HepG2 (cell line): ENCODE results near the gene ZNF75A. TPM values are rescaled to one million over a fixed set of nuclear protein-coding genes. Genes with fewer than 3 reads are reported as not detected.

Source experiments
- ARNT2 ChIP-seq: sonication (generic); formaldehyde crosslinking; IDR thresholded peaks from 2 replicates; pipeline ENCODE4 v1.8.0; 2022; ENCODE audit warnings: mild to moderate bottlenecking, low read depth, missing genetic modification reagents, moderate library complexity
- ATF4 ChIP-seq, 2 experiments: fragments of 450-650 bp in 1 of 2; sonication (generic) in 1 of 2; formaldehyde crosslinking; IDR thresholded peaks; 2 replicates each; pipeline versions ENCODE4 v1.5.0 to v1.8.0; 2020 to 2022; ENCODE audit warnings: mild to moderate bottlenecking in 1 of 2, missing genetic modification reagents in 1 of 2
- BCL6 ChIP-seq: IDR thresholded peaks from 2 replicates; pipeline ENCODE4 v1.6.1; 2016; ENCODE audit warnings: missing genetic modification reagents, missing compliant biosample characterization
- DNMT1 ChIP-seq: sonication (generic); formaldehyde crosslinking; IDR thresholded peaks from 2 replicates; pipeline ENCODE4 v1.5.1; 2020; ENCODE audit warnings: mild to moderate bottlenecking, missing genetic modification reagents
- FOXO4 ChIP-seq: sonication (generic); formaldehyde crosslinking; conservative IDR thresholded peaks from 2 replicates; pipeline ENCODE4 v1.8.1; 2023; ENCODE audit warnings: missing genetic modification reagents
- HMG20B ChIP-seq: conservative IDR thresholded peaks from 2 replicates; pipeline ENCODE4 v1.6.1; 2016; ENCODE audit warnings: missing genetic modification reagents, missing compliant biosample characterization
- KLF12 ChIP-seq: sonication (generic); formaldehyde crosslinking; IDR thresholded peaks from 2 replicates; pipeline ENCODE4 v1.4.0; 2020; ENCODE audit warnings: missing genetic modification reagents, borderline replicate concordance
- KLF9 ChIP-seq: IDR thresholded peaks from 2 replicates; pipeline ENCODE4 v1.6.1; 2016; ENCODE audit warnings: low read depth
- MLX ChIP-seq: IDR thresholded peaks from 2 replicates; pipeline ENCODE4 v1.6.1; 2016
- MXD4 ChIP-seq: IDR thresholded peaks from 2 replicates; pipeline ENCODE4 v1.6.1; 2016; ENCODE audit warnings: mild to moderate bottlenecking, missing biosample characterization, missing genetic modification reagents
- NAIF1 ChIP-seq: sonication (generic); formaldehyde crosslinking; IDR thresholded peaks from 2 replicates; pipeline ENCODE4 v1.5.0; 2020; ENCODE audit warnings: mild to moderate bottlenecking, missing genetic modification reagents, borderline replicate concordance
- NR2F1 ChIP-seq, 2 experiments: fragments of 450-650 bp in 1 of 2; formaldehyde crosslinking in 1 of 2; IDR thresholded peaks; 2 replicates each; pipeline versions ENCODE4 v1.5.0 to v1.6.1; 2016 to 2020; ENCODE audit warnings: mild to moderate bottlenecking in 1 of 2, missing compliant biosample characterization in 1 of 2, missing genetic modification reagents in 1 of 2, moderate library complexity in 1 of 2
- PRPF4 ChIP-seq: fragments of 200-400 bp; formaldehyde crosslinking; IDR thresholded peaks from 2 replicates; pipeline ENCODE4 v1.6.1; 2016; ENCODE audit warnings: low read length, low read depth; ENCODE audit not compliant: poor library complexity, severe bottlenecking
- REXO4 ChIP-seq: sonication (generic); formaldehyde crosslinking; IDR thresholded peaks from 2 replicates; pipeline ENCODE4 v1.8.0; 2022; ENCODE audit warnings: missing genetic modification reagents, mild to moderate bottlenecking, borderline replicate concordance
- SIN3B ChIP-seq: fragments of 150-350 bp; IDR thresholded peaks from 2 replicates; pipeline ENCODE4 v1.6.1; 2014; ENCODE audit warnings: low read length
- SMARCE1 ChIP-seq: fragments of 450-650 bp; IDR thresholded peaks from 2 replicates; pipeline ENCODE4 v1.6.1; 2017; ENCODE audit warnings: borderline replicate concordance
- SRSF4 ChIP-seq: fragments of 200-400 bp; formaldehyde crosslinking; IDR thresholded peaks from one replicate; pipeline ENCODE4 v1.6.1; 2018; ENCODE audit warnings: mild to moderate bottlenecking, low read depth, low read length, moderate library complexity; ENCODE audit not compliant: poor library complexity, severe bottlenecking
- TERF1 ChIP-seq: sonication (generic); formaldehyde crosslinking; IDR thresholded peaks from 2 replicates; pipeline ENCODE4 v1.8.0; 2022; ENCODE audit warnings: mild to moderate bottlenecking, missing genetic modification reagents, moderate library complexity
- ZMYM3 ChIP-seq: sonication (generic); formaldehyde crosslinking; IDR thresholded peaks from 2 replicates; pipeline ENCODE4 v1.5.1; 2020; ENCODE audit warnings: mild to moderate bottlenecking, missing genetic modification reagents
- ZNF180 ChIP-seq: sonication (generic); formaldehyde crosslinking; IDR thresholded peaks from 2 replicates; pipeline ENCODE4 v1.4.0; 2020; ENCODE audit warnings: low read depth, missing genetic modification reagents, borderline replicate concordance
- ZNF207 ChIP-seq: fragments of 450-650 bp; IDR thresholded peaks from 2 replicates; pipeline ENCODE4 v1.6.1; 2016; ENCODE audit warnings: antibody characterized with exemption, borderline replicate concordance
- ZNF253 ChIP-seq: sonication (generic); formaldehyde crosslinking; IDR thresholded peaks from 2 replicates; pipeline ENCODE4 v1.8.0; 2022; ENCODE audit warnings: mild to moderate bottlenecking, missing genetic modification reagents, borderline replicate concordance
- ZNF598 ChIP-seq: sonication (generic); formaldehyde crosslinking; IDR thresholded peaks from 2 replicates; pipeline ENCODE4 v1.5.1; 2020; ENCODE audit warnings: mild to moderate bottlenecking, missing genetic modification reagents, borderline replicate concordance
- ZNF724P ChIP-seq: sonication (generic); formaldehyde crosslinking; IDR thresholded peaks from 2 replicates; pipeline ENCODE4 v1.8.0; 2022; ENCODE audit warnings: missing genetic modification reagents, borderline replicate concordance
- ZSCAN21 ChIP-seq: sonication (generic); formaldehyde crosslinking; IDR thresholded peaks from 2 replicates; pipeline ENCODE4 v1.8.0; 2022; ENCODE audit warnings: mild to moderate bottlenecking, missing genetic modification reagents, moderate library complexity, borderline replicate concordance
- ZSCAN30 ChIP-seq: sonication (generic); formaldehyde crosslinking; IDR thresholded peaks from 2 replicates; pipeline ENCODE4 v1.5.0; 2020; ENCODE audit warnings: mild to moderate bottlenecking, missing genetic modification reagents
- polyA plus RNA-seq, 8 experiments: library from polyadenylated mRNA; depleted of rRNA in 3 of 8; stranded (reverse) in 7 of 8; unstranded in 1 of 8; fragments of >200 nt; fragmentation: Illumina TruSeq in 4 of 8; extraction: Trizol in 4 of 8; gene quantifications; 2 replicates each; pipeline versions ENCODE4 v1.2.1 to v1.2.3, GENCODE V29; 2011 to 2016; ENCODE audit warnings: low read depth in 4 of 8, missing spikeins in 1 of 8, mixed read lengths in 1 of 8; ENCODE audit not compliant: insufficient read depth in 1 of 8
- total RNA-seq, 5 experiments: library from RNA; depleted of rRNA; stranded (reverse); fragments of >200 nt; fragmentation: Illumina TruSeq; extraction: Trizol; gene quantifications; 2 replicates each; pipeline ENCODE4 v1.2.3, GENCODE V29; 2016; ENCODE audit warnings: low read depth in 1 of 5

Gene ZNF75A
- total and polyA plus RNA-seq, 2 of the 13 experiments (the other 11 are each of a cell fraction or from before 2014, with no cell fraction given), result 1.4 to 2.1 TPM

- TF ChIP-seq TERF1 (CRISPR knock-in tag) (no peak), MLX (peak; percentile 79), NR2F1 (CRISPR knock-in tag; IDR thresholded peaks at IDR 0.05) (peak in 1 of 2 experiments; percentile 27; a peak in 1 of 4 replicates), SMARCE1 (no peak), BCL6 (CRISPR knock-in tag) (no peak; the same call in 1 of the 2 replicates), ZNF724P (CRISPR knock-in tag) (no peak), PRPF4 (no peak), SIN3B (peak; percentile 85), SRSF4 (no peak), ATF4 (CRISPR knock-in tag; IDR thresholded peaks at IDR 0.05) (peak in 1 of 2 experiments; percentile 32; a peak in 1 of 4 replicates), HMG20B (CRISPR knock-in tag) (0 out of 2 replicates have a peak, but pooled peaks have one; percentile 36), ZNF207 (no peak), ZNF180 (CRISPR knock-in tag) (no peak), KLF9 (CRISPR knock-in tag) (no peak), MXD4 (CRISPR knock-in tag) (peak; percentile 64), ARNT2 (CRISPR knock-in tag) (peak; percentile 74; the same call in 1 of the 2 replicates), ZSCAN30 (CRISPR knock-in tag) (no peak; the same call in 1 of the 2 replicates), REXO4 (CRISPR knock-in tag) (no peak), NAIF1 (CRISPR knock-in tag) (no peak), KLF12 (CRISPR knock-in tag) (0 out of 2 replicates have a peak, but pooled peaks have one; percentile 85), ZMYM3 (CRISPR knock-in tag) (no peak), ZNF598 (CRISPR knock-in tag) (no peak; the same call in 1 of the 2 replicates), ZNF253 (CRISPR knock-in tag) (0 out of 2 replicates have a peak, but pooled peaks have one; percentile 43), FOXO4 (CRISPR knock-in tag) (no peak), ZSCAN21 (no peak; the same call in 1 of the 2 replicates), DNMT1 (CRISPR knock-in tag) (no peak)
Measured at GRCh38 chr16:3282730-3283542, 22.4 kb upstream of the ZNF75A start, which contains the start of gene ZNF263 (continued).
